Germinal center (tissue), 1 donor: ENCODE data around the gene TRIM49B.
"Not testable (repeated sequence)": the region's sequence is repeated elsewhere in the genome, so short reads cannot be mapped to it uniquely, and the experiment has no call there.

ENCODE experiments used
- DNase-seq: peaks from one replicate; pipeline ENCODE4 v3.0.0; 2012; ENCODE audit warnings: mixed read lengths, low spot score

Gene TRIM49B, protein sequence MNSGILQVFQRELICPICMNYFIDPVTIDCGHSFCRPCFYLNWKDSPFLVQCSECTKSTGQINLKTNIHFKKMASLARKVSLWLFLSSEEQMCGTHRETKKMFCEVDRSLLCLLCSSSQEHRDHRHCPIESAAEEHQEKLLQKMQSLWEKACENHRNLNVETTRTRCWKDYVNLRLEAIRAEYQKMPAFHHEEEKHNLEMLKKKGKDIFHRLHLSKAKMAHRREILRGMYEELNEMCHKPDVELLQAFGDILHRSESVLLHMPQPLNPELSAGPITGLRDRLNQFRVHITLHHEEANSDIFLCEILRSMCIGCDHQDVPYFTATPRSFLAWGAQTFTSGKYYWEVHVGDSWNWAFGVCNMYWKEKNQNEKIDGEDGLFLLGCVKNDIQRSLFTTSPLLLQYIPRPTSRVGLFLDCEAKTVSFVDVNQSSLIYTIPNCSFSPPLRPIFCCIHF

DNA sequence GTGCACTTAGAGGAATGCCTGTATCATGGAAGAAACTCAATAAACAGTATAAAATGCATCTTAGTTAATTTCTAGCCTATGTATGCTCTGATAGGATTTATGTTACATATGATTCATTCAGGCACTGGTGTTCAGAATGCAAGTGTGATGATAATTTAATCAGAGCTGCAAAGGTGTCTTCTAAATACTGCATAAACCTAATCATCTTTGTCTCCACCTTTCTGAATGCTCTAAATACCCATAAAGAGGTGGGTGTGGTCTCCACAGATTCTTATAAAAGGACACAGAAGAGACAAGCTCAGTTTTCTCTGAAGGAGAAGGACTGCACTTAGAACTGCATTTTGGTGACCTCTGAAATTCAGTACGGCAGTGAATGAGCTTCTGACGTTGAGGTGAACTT lies at the start of gene TRIM49B:
TSS of gene TRIM49B (plus strand) at position 301 of the 400 bp plus-strand sequence. CDS start 2,777 bp downstream, outside the sequence.
- DNase-seq, result not testable (repeated sequence)

DNA sequence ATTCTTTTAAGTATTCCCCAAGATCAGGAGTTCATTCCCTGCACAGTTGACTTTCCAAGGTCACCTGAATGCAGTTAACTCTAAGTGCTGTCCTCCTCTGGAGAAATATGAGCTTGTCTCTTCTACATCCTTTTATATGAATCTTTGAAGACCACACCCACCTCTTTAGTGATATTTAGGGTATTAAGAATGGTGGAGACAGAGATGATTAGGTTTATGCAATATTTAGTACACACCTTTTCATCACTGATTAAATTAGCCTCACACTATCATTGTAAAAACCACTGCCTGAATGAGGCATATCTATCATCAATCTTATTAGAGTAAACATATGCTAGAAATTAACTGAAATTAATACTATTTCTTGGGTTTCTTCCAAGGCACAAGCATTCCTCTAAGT lies 44.8 kb upstream of the TRIM49B start, which contains the start of gene TRIM51G:
TSS of gene TRIM51G (minus strand) at position 101 of the 400 bp plus-strand sequence. CDS start 2,190 bp downstream, outside the sequence.
- not testable (repeated sequence) for DNase-seq

DNA sequence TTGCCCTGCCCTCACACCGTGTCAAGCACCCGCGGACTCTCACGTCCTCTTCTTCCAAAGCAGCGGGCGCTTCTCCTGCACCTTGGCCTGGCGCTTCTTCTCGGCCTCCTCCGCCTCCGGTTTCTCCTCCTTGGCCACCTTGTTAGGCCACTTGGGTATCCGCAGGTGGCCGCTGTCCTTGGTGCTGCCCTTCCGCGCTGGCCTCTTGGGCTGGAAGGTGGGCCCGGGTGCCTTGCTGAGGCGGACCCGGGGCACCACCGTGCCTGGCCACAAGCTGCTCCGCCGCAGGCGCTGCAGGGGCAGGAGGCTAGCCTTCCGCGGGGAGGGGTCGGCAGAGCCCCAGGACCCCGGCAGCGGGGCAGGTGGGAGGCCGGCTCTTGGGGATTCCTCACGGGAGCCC lies 19.6 kb downstream of the TRIM49B start:
- DNase-seq, result not testable (repeated sequence)

DNA sequence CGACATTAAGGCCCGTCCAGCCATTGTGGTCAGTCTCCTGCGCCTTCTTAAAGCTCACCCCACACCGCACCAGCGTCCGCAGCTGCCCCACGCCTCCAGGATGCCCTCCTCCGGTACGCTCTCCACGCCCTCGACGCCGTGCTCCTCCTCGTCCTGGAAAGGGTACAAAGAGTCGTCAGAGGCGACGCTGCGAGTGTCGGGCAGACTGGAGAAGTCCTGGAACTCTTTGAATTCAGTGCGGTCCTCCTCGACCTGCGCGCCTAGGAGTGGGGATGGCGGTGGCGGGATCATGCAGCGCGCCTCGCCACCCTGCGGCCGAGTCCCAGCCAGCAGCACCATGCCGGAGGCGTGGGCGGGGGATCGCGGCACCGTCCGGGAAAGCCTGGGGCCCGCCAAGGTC lies 21.2 kb downstream of the TRIM49B start:
- not testable (repeated sequence) for DNase-seq

DNA sequence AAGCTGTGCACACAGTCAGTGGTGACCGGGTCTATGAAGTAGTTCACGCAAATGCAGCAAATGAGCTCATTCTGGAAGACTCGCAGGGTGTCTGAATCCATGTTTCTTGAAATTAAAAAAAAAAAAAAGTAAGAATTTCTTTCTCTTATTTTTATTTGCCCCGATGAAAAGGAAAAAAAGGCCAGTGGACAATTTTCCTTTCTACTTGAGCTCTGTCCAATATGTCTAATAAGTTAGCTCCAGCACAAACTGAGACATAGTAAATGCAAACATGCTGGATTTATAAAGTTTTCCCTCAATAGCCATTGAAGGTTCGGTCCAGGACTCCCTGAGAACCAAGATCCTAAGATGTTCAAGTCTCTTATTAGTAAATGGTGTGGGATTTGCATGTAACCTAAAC lies 30.4 kb downstream of the TRIM49B start, which contains the start of gene TRIM64C:
TSS of gene TRIM64C (minus strand) at position 101 of the 400 bp plus-strand sequence. CDS start at position 101, 0 bp downstream.
- DNase-seq, result not testable (repeated sequence)

DNA sequence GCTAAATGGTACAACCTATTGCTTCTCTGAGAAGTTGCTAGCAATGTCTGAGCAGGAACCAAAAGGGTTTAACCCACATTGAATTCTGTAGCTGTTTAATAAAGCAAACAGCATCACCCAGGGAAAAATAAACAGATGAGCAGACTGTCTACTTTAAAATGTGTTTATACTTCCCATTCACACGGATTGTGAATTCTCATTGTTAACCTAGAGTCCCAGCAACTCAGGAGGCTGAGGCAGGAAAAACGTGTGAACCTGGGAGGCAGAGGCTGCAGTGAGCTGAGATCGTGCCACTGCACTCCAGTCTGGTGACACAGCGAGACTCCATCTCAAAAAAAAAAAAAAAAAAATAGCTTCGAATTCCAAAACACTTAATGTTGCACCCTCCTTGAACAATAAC lies 41.3 kb downstream of the TRIM49B start:
- not testable (repeated sequence) for DNase-seq
